ENCODE results near the gene PSMA7.

The PSMA7 gene

GRCh38 chr20:62135573-62136266 lies 7.5 kb downstream of the PSMA7 start:
- DNase-seq = no peak

GRCh38 chr20:62134735-62135231 lies 8.4 kb downstream of the PSMA7 start:
- DNase-seq = no peak

GRCh38 chr20:62133864-62134263 lies 9.3 kb downstream of the PSMA7 start:
- DNase-seq = no peak

GRCh38 chr20:62133051-62133845 lies 9.9 kb downstream of the PSMA7 start:
- DNase-seq = no peak

- DNase-seq = no peak
Measured at GRCh38 chr20:62132421-62132820, 10.8 kb downstream of the PSMA7 start.

GRCh38 chr20:62131560-62132320 lies 11.5 kb downstream of the PSMA7 start:
- no peak for DNase-seq

GRCh38 chr20:62129731-62130531 lies 13.3 kb downstream of the PSMA7 start:
- DNase-seq = no peak

- no peak for DNase-seq
Measured at GRCh38 chr20:62128502-62128901, 14.7 kb downstream of the PSMA7 start.

- DNase-seq = no peak
Measured at GRCh38 chr20:62127799-62128198, 15.4 kb downstream of the PSMA7 start.

GRCh38 chr20:62126141-62126540 lies 17.1 kb downstream of the PSMA7 start:
- DNase-seq = no peak

- no peak for DNase-seq
Measured at GRCh38 chr20:62123450-62124118, 19.6 kb downstream of the PSMA7 start.

- DNase-seq = peak; percentile 29
Measured at GRCh38 chr20:62122654-62123449, 20.3 kb downstream of the PSMA7 start.

GRCh38 chr20:62121776-62122653 lies 21.2 kb downstream of the PSMA7 start, which contains the start of gene LSM14B:
Gene LSM14B, plus strand, starts transcription at chr20:62122475. Its CDS starts 192 bp downstream, at chr20:62122667.
- peak; percentile 97 for DNase-seq

GRCh38 chr20:62120990-62121775 lies 22.0 kb downstream of the PSMA7 start:
- no peak for DNase-seq

- DNase-seq = no peak
Measured at GRCh38 chr20:62120365-62120762, 22.8 kb downstream of the PSMA7 start.

GRCh38 chr20:62119591-62120364 lies 23.4 kb downstream of the PSMA7 start:
- no peak for DNase-seq

GRCh38 chr20:62119115-62119514 lies 24.1 kb downstream of the PSMA7 start:
- DNase-seq = no peak
